Loucy (cell line): ENCODE measurements around the gene COX7A2L.

Experiments
- H2AFZ ChIP-seq: fragments of 200-600 bp; sonication (generic); 2 replicates; pipeline ENCODE4 v1.6.0; 2016; ENCODE audit warnings: antibody characterized with exemption, mild to moderate bottlenecking, low read length, moderate library complexity
- H3F3A ChIP-seq: fragments of 200-600 bp; 2 replicates; pipeline ENCODE4 v1.6.0; 2016; ENCODE audit warnings: antibody characterized with exemption, low read depth, mild to moderate bottlenecking
- H3K27me3 ChIP-seq: fragments of 200-600 bp; sonication (generic); 2 replicates; pipeline ENCODE4 v1.6.1; 2014; ENCODE audit warnings: low read length, mild to moderate bottlenecking; ENCODE audit not compliant: insufficient read depth, poor library complexity, severe bottlenecking
- H3K36me3 ChIP-seq: fragments of 200-600 bp; sonication (generic); 2 replicates; pipeline ENCODE4 v1.6.1; 2016; ENCODE audit warnings: low read length; ENCODE audit not compliant: insufficient read depth
- H3K4me1 ChIP-seq: fragments of 200-600 bp; sonication (generic); 2 replicates; pipeline ENCODE4 v1.5.1; 2014; ENCODE audit warnings: low read length, mild to moderate bottlenecking; ENCODE audit not compliant: insufficient read depth, poor library complexity, severe bottlenecking
- H3K4me2 ChIP-seq: fragments of 200-600 bp; sonication (generic); 2 replicates; pipeline ENCODE4 v1.6.0; 2014; ENCODE audit warnings: antibody characterized with exemption, low read length, low read depth, mild to moderate bottlenecking; ENCODE audit not compliant: poor library complexity, severe bottlenecking
- H3K4me3 ChIP-seq: fragments of 200-600 bp; sonication (generic); 2 replicates; pipeline ENCODE4 v1.5.1; 2014; ENCODE audit warnings: low read length, mild to moderate bottlenecking, mixed read lengths; ENCODE audit not compliant: poor library complexity, severe bottlenecking
- H3K79me2 ChIP-seq: fragments of 200-600 bp; sonication (generic); 2 replicates; pipeline ENCODE4 v1.6.1; 2014; ENCODE audit warnings: low read length; ENCODE audit not compliant: insufficient read depth
- H3K9ac ChIP-seq: fragments of 200-600 bp; sonication (generic); 2 replicates; pipeline ENCODE4 v1.6.0; 2014; ENCODE audit warnings: mild to moderate bottlenecking, low read depth, low read length, moderate library complexity; ENCODE audit not compliant: poor library complexity, severe bottlenecking
- H3K9me2 ChIP-seq: fragments of 200-600 bp; sonication (generic); replicated peaks from 2 replicates; pipeline ENCODE4 v1.6.1; 2016; ENCODE audit warnings: low read depth, low read length, mixed read lengths
- H3K9me3 ChIP-seq: fragments of 200-600 bp; sonication (generic); 2 replicates; pipeline ENCODE4 v1.6.1; 2014; ENCODE audit warnings: mild to moderate bottlenecking, antibody characterized with exemption, low read length, low read depth; ENCODE audit not compliant: insufficient read depth
- H4K20me1 ChIP-seq: fragments of 200-600 bp; sonication (generic); 2 replicates; pipeline ENCODE4 v1.6.0; 2014; ENCODE audit warnings: antibody characterized with exemption, low read length, mild to moderate bottlenecking; ENCODE audit not compliant: insufficient read depth, poor library complexity, severe bottlenecking
- EZH2phosphoT487 ChIP-seq: fragments of 200-600 bp; IDR thresholded peaks from 2 replicates; pipeline ENCODE4 v1.6.1; 2018; ENCODE audit warnings: antibody characterized with exemption, mild to moderate bottlenecking, moderate library complexity, borderline replicate concordance
- TF ChIP-seq, protein P1 (sequence below): fragments of 200-600 bp; sonication (generic); conservative IDR thresholded peaks from 2 replicates; pipeline ENCODE4 v1.5.1; 2014; ENCODE audit warnings: mild to moderate bottlenecking, antibody characterized with exemption, low read length

Gene COX7A2L, protein sequence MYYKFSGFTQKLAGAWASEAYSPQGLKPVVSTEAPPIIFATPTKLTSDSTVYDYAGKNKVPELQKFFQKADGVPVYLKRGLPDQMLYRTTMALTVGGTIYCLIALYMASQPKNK

DNA sequence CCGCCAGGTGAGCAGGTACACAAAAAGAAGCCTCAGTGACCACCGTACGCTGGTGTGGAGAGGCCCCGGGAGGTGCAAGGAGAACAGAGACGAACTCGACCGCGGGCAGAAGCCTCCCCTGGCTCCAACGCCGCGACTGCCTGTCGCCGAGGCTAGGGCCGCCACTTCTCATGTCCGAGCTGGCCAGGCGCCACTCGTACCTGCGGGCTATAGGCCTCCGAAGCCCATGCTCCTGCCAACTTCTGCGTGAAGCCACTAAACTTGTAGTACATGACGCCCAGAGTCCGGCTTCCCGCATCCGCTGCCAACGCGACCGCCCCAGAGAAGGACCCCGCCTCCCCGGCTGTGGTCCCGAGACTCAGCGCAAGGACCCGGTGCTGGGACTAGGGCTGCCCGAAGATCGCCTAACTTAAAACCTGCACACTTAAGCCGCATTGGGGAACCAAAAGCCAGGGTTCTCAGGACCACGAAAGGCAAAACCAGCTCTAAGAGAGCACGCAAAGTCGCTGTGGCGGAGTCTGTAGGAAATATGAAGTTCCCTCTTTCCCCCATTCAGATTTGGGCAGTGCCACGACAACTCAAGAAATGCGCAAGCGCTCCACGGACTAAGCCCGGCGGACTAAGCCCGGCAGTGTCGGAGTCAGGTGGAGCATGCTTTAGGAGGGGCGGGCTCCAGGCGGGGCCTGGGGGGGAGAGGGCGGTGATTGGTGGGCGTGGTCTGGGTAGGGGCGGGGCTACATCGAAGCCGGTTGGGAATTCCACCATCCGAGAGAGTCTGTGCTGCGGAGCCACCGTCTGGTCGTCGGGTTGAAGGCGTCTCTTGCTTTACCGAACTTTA is at the start of gene COX7A2L:
Gene COX7A2L (minus strand): TSS at position 328 of the 838 bp plus-strand sequence. CDS start 56 bp downstream, at position 272.
- peak within 1 kb of the TSS; percentile 91 for H2AFZ ChIP-seq
- no peaks in the 10 kb centered on the region for H3K9me2 ChIP-seq
- peak within 1 kb of the TSS; percentile 91 for H3K9ac ChIP-seq
- no peaks in the 10 kb centered on the region for H3K36me3 ChIP-seq
- no peaks in the 10 kb centered on the region for H3F3A ChIP-seq
- peaks cover 48% of the 10 kb centered on the region for H3K79me2 ChIP-seq
- H3K9me3 ChIP-seq, result no peaks in the 10 kb centered on the region
- peak within 1 kb of the TSS; percentile 98 for H3K4me2 ChIP-seq
- peaks cover 35% of the 10 kb centered on the region for H4K20me1 ChIP-seq
- no peak for TF ChIP-seq EZH2phosphoT487
- TF ChIP-seq, protein P1, sequence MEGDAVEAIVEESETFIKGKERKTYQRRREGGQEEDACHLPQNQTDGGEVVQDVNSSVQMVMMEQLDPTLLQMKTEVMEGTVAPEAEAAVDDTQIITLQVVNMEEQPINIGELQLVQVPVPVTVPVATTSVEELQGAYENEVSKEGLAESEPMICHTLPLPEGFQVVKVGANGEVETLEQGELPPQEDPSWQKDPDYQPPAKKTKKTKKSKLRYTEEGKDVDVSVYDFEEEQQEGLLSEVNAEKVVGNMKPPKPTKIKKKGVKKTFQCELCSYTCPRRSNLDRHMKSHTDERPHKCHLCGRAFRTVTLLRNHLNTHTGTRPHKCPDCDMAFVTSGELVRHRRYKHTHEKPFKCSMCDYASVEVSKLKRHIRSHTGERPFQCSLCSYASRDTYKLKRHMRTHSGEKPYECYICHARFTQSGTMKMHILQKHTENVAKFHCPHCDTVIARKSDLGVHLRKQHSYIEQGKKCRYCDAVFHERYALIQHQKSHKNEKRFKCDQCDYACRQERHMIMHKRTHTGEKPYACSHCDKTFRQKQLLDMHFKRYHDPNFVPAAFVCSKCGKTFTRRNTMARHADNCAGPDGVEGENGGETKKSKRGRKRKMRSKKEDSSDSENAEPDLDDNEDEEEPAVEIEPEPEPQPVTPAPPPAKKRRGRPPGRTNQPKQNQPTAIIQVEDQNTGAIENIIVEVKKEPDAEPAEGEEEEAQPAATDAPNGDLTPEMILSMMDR, result peak; percentile 39; the same call in 1 of the 2 replicates
- no peaks in the 10 kb centered on the region for H3K27me3 ChIP-seq
- peaks cover 31% of the 10 kb centered on the region for H3K4me1 ChIP-seq
- peak within 1 kb of the TSS; percentile 89 for H3K4me3 ChIP-seq

DNA sequence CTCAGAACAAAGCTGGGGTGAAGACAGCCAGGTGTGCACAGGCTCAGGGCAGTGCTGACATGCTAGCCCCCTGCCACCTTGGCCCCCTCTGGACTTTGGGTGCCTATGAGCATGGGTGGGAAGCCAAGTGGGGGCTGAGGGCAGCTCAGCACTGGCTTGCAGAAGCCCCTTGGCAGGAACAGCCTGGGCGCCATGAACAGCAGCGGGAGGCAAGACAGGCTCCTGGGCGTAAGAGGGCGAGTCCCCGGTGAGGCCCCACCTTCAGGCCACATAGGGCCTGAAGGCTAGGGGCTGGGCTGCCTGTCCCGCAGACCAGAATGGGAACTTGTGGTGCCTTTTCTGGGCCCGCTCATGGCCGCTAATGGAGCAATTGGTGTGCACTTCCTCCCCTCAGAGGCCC is 47.0 kb upstream of the COX7A2L start:
- Histone ChIP-seq H3K4me3 (no peak overlapping the region), H3K4me1 (no peaks in the 10 kb centered on the region), H3K27me3 (no peaks in the 10 kb centered on the region), H3F3A (no peaks in the 10 kb centered on the region), H4K20me1 (no peaks in the 10 kb centered on the region), H3K9me2 (no peaks in the 10 kb centered on the region), H3K36me3 (no peaks in the 10 kb centered on the region), H3K79me2 (no peaks in the 10 kb centered on the region), H2AFZ (no peak overlapping the region), H3K4me2 (no peak overlapping the region), H3K9ac (no peak overlapping the region), H3K9me3 (no peaks in the 10 kb centered on the region)
- TF ChIP-seq, protein P1, result no peak
- TF ChIP-seq EZH2phosphoT487, result no peak

DNA sequence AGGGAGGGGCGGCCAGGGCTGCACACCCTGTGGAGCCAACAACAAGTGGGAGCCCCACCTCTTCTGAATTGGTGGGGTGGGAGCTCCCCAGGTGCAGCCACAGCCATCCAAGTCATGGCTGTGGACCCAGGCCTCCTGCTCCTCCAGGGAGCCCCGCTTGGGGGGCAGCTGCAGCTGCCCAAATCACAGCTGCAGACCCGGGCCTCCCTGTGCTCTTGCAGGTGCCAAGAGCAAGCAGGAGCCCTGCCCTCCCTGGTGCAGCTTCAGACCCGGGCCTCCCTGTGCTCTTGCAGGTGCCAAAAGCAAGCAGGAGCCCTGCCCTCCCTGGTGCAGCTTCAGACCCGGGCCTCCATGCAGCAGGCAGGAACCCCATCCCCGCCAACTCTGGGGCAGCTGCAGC is 46.5 kb upstream of the COX7A2L start:
- Histone ChIP-seq H3K79me2 (no peaks in the 10 kb centered on the region), H3K4me1 (no peaks in the 10 kb centered on the region), H3K36me3 (no peaks in the 10 kb centered on the region), H3K9me3 (no peaks in the 10 kb centered on the region), H3K4me2 (no peak overlapping the region), H3K4me3 (no peak overlapping the region), H2AFZ (no peak overlapping the region), H4K20me1 (no peaks in the 10 kb centered on the region), H3K9ac (no peak overlapping the region), H3F3A (no peaks in the 10 kb centered on the region), H3K9me2 (no peaks in the 10 kb centered on the region), H3K27me3 (no peaks in the 10 kb centered on the region)
- TF ChIP-seq, protein P1, result no peak
- no peak for TF ChIP-seq EZH2phosphoT487
